Right atrium auricular region (tissue), 2 donors: Measurements from ENCODE around the gene SEC14L5. TPM values are rescaled to one million over a fixed set of nuclear protein-coding genes. Genes with fewer than 3 reads are reported as not detected.

Experiments used
- DNase-seq: peaks from one replicate; pipeline ENCODE4 v3.0.0-alpha.2; 2019; ENCODE audit warnings: low spot score
- H3K27ac ChIP-seq, 2 donors: fragments of 200-600 bp; sonication (generic); 1 replicate in 1 of 2; 2 replicates in 1 of 2; pipeline ENCODE4 v1.5.1; 2016 to 2019
- H3K27me3 ChIP-seq, 2 donors: fragments of 200-600 bp; sonication (generic); one replicate each; pipeline versions ENCODE4 v1.5.1 to v1.6.0; 2017 to 2019
- H3K36me3 ChIP-seq: fragments of 200-600 bp; sonication (generic); one replicate; pipeline ENCODE4 v1.5.1; 2016
- H3K4me1 ChIP-seq, 2 donors: fragments of 200-600 bp; sonication (generic); one replicate each; pipeline versions ENCODE4 v1.5.1 to v1.6.0; 2017 to 2019
- H3K4me3 ChIP-seq, 2 donors: fragments of 200-600 bp; sonication (generic); 1 replicate in 1 of 2; 2 replicates in 1 of 2; pipeline ENCODE4 v1.5.1; 2017 to 2019; ENCODE audit warnings: mild to moderate bottlenecking in 1 of 2, moderate library complexity in 1 of 2
- H3K9me3 ChIP-seq, 2 donors: fragments of 200-600 bp; sonication (generic); one replicate each; pipeline ENCODE4 v1.5.1; 2019
- CTCF ChIP-seq, 2 donors: fragments of 200-600 bp; sonication (generic); IDR thresholded peaks; one replicate each; pipeline ENCODE4 v1.5.1; 2019; ENCODE audit warnings: antibody characterized with exemption in 2 of 2
- total RNA-seq, 2 donors: library from RNA; depleted of rRNA; stranded (reverse); fragments of >200 nt; gene quantifications; one replicate each; pipeline ENCODE4 v1.1.0, GENCODE V29; 2016

The SEC14L5 gene
- total RNA-seq, 2 donors from 2014 or later = 0.28 to 2.0 TPM

GRCh38 chr16:4987580-4988374, 29.6 kb downstream of the SEC14L5 start:
- Histone ChIP-seq H3K4me3 (peak overlapping the region in 1 of 2 donors; percentile 31), H3K27me3 (no peaks in the 10 kb centered on the region), H3K9me3 (no peaks in the 10 kb centered on the region), H3K4me1 (peaks cover 0 to 7% of the 10 kb centered on the region in 2 donors), H3K27ac (no peak overlapping the region), H3K36me3 (no peaks in the 10 kb centered on the region)
- TF ChIP-seq CTCF (IDR thresholded peaks at IDR 0.05) = no peak
- DNase-seq = no peak

- Histone ChIP-seq H3K27ac (no peak overlapping the region), H3K27me3 (no peaks in the 10 kb centered on the region), H3K4me3 (no peak overlapping the region), H3K9me3 (no peaks in the 10 kb centered on the region), H3K36me3 (no peaks in the 10 kb centered on the region), H3K4me1 (peaks cover 0 to 7% of the 10 kb centered on the region in 2 donors)
- no peak for DNase-seq
- TF ChIP-seq CTCF (IDR thresholded peaks at IDR 0.05) = no peak
Observed at GRCh38 chr16:4988647-4989046, 30.5 kb downstream of the SEC14L5 start.

GRCh38 chr16:4989391-4990006, 31.4 kb downstream of the SEC14L5 start:
- no peak overlapping the region for H3K4me3 ChIP-seq
- DNase-seq = no peak
- H3K9me3 ChIP-seq = no peaks in the 10 kb centered on the region
- TF ChIP-seq CTCF (IDR thresholded peaks at IDR 0.05) = no peak
- no peaks in the 10 kb centered on the region for H3K36me3 ChIP-seq
- H3K27ac ChIP-seq = no peak overlapping the region
- H3K27me3 ChIP-seq = no peaks in the 10 kb centered on the region
- peaks cover 0 to 7% of the 10 kb centered on the region in 2 donors for H3K4me1 ChIP-seq

GRCh38 chr16:4990415-4990814, 32.3 kb downstream of the SEC14L5 start:
- no peaks in the 10 kb centered on the region for H3K9me3 ChIP-seq
- H3K27me3 ChIP-seq = no peaks in the 10 kb centered on the region
- no peak overlapping the region for H3K27ac ChIP-seq
- no peak for TF ChIP-seq CTCF (IDR thresholded peaks at IDR 0.05)
- H3K4me1 ChIP-seq = peaks cover 0 to 7% of the 10 kb centered on the region in 2 donors
- DNase-seq = no peak
- no peaks in the 10 kb centered on the region for H3K36me3 ChIP-seq
- H3K4me3 ChIP-seq = no peak overlapping the region

- Histone ChIP-seq H3K27me3 (no peaks in the 10 kb centered on the region), H3K36me3 (no peaks in the 10 kb centered on the region), H3K27ac (no peak overlapping the region), H3K4me1 (peaks cover 0 to 7% of the 10 kb centered on the region in 2 donors), H3K9me3 (no peaks in the 10 kb centered on the region), H3K4me3 (no peak overlapping the region)
- no peak for DNase-seq
- no peak for TF ChIP-seq CTCF (IDR thresholded peaks at IDR 0.05)
Observed at GRCh38 chr16:4991754-4992153, 33.6 kb downstream of the SEC14L5 start.
